ENCODE results near the gene MACROH2A2.

The MACROH2A2 gene

GRCh38 chr10:70124415-70124814 lies 71.8 kb downstream of the MACROH2A2 start:
- ATAC-seq, result no peak
- H3K27ac Mint-ChIP-seq, result no peak overlapping the region
- no peaks in the 10 kb centered on the region for H3K27me3 Mint-ChIP-seq
- H3K36me3 Mint-ChIP-seq, result peaks cover 15% of the 10 kb centered on the region
- peaks cover 9% of the 10 kb centered on the region for H3K4me1 Mint-ChIP-seq
- no peak overlapping the region for H3K4me3 Mint-ChIP-seq
- no peaks in the 10 kb centered on the region for H3K9me3 Mint-ChIP-seq

- Mint-ChIP-seq H3K36me3 (peaks cover 15% of the 10 kb centered on the region), H3K9me3 (no peaks in the 10 kb centered on the region), H3K27ac (no peak overlapping the region), H3K4me3 (no peak overlapping the region), H3K27me3 (no peaks in the 10 kb centered on the region), H3K4me1 (peaks cover 9% of the 10 kb centered on the region)
- ATAC-seq, result no peak
Measured at GRCh38 chr10:70124918-70125317, 72.3 kb downstream of the MACROH2A2 start.

DNA sequence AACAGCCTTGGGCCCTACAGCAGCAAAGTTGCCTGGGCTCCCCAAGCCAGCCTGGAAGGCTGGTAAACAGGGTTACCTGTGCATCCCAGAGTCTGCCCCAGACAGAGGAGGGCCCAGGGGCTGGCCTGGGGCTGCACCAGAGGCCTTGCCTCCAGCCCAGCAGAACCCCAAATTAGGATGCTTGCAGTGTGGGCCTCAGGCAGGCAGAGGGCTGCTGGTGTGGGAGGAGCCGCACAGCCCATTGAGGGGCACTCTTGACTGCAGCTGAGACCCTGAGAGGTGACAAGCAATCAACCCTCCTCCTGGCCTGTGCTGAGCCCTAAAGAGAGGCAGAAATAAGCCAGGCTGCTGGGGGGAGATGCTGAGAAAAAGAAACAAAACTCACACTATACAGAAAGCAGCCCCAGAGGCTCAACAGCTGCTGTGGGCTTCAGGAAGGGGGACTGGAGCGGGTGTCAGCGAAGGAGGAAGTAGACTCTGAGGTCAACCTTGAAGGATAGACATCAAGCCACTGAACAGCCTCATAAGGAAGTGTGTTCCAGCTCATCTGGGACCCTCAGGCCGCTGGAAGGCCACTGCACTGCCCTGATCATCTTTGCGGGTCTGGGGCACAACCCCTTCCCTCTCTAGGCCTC lies 73.4 kb downstream of the MACROH2A2 start:
- peaks cover 9% of the 10 kb centered on the region for H3K4me1 Mint-ChIP-seq
- peaks cover 10% of the 10 kb centered on the region for H3K36me3 Mint-ChIP-seq
- peak overlapping the region; percentile 35 for H3K27ac Mint-ChIP-seq
- no peak overlapping the region for H3K4me3 Mint-ChIP-seq
- peak; percentile 27 for ATAC-seq
- H3K27me3 Mint-ChIP-seq, result no peaks in the 10 kb centered on the region
- no peaks in the 10 kb centered on the region for H3K9me3 Mint-ChIP-seq

DNA sequence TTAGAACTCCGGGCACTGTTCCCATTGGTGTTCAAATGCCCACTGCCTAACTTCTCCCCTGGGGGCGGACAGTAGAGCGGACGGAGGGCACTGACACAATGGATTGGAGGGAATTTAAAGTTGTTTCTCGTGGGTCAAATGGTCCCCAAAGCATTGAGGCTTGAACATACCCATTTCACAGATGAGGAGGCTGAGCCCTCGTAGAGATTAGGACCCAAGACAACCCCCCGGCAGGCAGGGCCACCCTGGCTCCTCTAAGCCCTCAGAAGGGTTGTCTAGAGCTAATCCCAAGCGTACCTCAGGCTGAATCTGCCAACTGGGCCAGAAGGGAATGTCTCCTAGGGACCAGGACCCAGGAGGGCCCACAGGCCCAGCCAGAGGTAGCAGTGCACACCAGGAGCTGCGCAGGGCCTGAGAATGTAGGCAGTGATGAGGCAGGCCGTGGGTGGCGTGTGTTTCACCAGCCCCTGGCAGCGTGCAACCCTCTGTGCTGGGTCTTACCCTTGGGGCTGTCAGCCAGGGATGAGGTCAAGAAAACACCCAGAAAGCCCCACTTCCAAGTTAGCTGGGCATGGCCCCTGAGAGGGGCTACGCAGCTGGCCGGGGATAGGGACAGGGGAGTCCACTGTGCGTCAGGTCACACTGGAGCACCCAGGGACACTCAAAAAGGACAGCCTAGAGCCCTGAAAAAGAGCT lies 74.2 kb downstream of the MACROH2A2 start:
- no peak for ATAC-seq
- Mint-ChIP-seq H3K4me1 (peaks cover 15% of the 10 kb centered on the region), H3K27me3 (no peaks in the 10 kb centered on the region), H3K9me3 (no peaks in the 10 kb centered on the region), H3K36me3 (peaks cover 10% of the 10 kb centered on the region), H3K27ac (peak overlapping the region; percentile 35), H3K4me3 (no peak overlapping the region)

GRCh38 chr10:70130878-70131559 lies 78.4 kb downstream of the MACROH2A2 start:
- Mint-ChIP-seq H3K36me3 (peaks cover 15% of the 10 kb centered on the region), H3K27me3 (no peaks in the 10 kb centered on the region), H3K27ac (no peak overlapping the region), H3K4me1 (peaks cover 31% of the 10 kb centered on the region), H3K9me3 (no peaks in the 10 kb centered on the region), H3K4me3 (no peak overlapping the region)
- no peak for ATAC-seq

DNA sequence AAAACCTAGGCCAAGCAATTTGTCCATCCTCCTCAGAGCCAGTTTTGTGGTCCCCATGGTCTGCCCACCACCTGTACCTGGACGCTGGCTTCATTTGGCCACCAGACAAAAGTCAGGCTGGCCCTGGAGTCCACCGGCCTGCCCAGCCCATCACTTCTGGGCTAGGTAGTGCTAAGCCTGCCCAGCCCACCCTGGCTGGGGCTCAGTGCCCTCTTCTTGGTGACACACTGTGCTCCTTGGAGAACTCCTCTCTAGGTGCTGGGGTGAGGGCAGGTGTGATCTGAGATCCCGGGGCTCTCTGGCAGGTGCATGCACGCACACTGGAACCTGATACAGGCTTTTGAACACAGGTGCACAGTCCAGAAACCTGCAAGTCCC lies 78.9 kb downstream of the MACROH2A2 start:
- Mint-ChIP-seq H3K27me3 (no peaks in the 10 kb centered on the region), H3K4me1 (peaks cover 26% of the 10 kb centered on the region), H3K4me3 (peak overlapping the region; percentile 95), H3K36me3 (peaks cover 17% of the 10 kb centered on the region), H3K9me3 (no peaks in the 10 kb centered on the region), H3K27ac (no peak overlapping the region)
- ATAC-seq, result no peak

DNA sequence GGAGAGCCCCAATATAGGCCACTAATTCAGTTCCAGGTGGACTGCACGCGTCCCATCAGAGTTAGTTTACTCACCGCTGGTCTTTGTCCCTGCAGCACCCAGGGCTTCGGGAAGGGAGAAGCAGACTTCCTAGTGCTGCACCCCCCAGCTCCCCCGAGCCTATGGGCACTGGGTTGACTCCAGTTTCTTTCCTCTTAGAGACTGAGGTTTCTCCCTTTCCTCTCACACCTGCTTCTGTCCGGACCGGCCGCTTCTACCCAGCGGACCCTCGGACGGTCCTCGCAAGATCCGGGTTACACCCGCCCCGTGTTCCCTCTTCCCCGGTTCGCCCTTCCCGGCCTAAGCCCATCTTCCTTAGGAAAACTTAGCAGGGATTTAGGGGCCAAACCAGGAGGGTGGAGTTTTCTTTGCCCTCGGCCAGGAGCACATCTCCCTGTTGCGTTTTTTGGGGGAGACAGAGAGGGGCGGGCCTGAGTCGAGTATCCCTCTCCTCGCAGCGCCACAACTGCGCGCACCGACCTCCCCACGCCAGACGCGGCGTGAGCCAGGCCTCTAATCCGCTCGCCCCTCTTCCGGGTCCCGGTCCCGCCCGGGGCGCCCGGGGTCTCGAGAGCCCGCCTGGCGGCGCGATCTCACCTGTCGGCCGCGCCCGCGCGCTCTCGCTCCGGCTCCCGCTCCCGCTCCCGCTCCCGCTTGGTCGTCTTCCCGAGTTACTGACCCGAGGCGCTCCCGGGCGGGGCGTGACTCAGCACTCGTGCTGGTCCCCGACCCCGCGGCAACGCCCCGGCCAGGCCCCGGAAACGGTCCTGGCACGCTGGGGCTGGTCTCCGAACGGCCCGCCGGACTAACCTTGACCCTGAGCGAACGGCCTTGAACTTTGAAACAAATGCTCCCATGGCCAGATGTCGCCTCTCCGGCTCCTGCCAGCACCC lies 79.7 kb downstream of the MACROH2A2 start, which contains the start of gene AIFM2:
AIFM2 (minus strand) TSS at position 728 of the 932 bp plus-strand sequence. CDS start 8,741 bp downstream, outside the sequence.
- no peaks in the 10 kb centered on the region for H3K27me3 Mint-ChIP-seq
- H3K36me3 Mint-ChIP-seq, result peaks cover 24% of the 10 kb centered on the region
- peak within 1 kb of the TSS; percentile 95 for H3K4me3 Mint-ChIP-seq
- peaks cover 24% of the 10 kb centered on the region for H3K4me1 Mint-ChIP-seq
- H3K9me3 Mint-ChIP-seq, result no peaks in the 10 kb centered on the region
- peak; percentile 81 for ATAC-seq
- peak within 1 kb of the TSS; percentile 92 for H3K27ac Mint-ChIP-seq

DNA sequence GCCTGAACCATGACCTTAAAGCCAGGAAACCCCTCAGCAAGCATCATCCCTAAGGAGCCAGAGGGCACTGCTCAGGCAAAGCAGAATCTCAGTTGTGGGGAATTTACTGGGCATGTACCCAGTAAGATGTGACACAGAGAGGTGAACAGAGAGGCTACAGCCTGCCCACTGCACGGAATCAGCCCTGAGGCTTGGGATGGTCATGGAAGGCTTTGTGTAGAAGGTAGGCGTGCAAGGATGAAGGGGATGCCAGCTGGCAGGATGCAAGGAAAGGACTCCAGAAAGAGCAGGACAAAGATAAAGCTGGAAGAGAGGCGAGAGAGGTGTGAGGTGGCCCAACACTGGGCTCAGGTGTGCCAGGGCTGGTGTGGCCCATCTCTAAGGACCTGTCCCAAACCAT lies 82.4 kb downstream of the MACROH2A2 start:
- Mint-ChIP-seq H3K4me3 (no peak overlapping the region), H3K4me1 (peaks cover 24% of the 10 kb centered on the region), H3K36me3 (peaks cover 39% of the 10 kb centered on the region), H3K27ac (no peak overlapping the region), H3K27me3 (no peaks in the 10 kb centered on the region), H3K9me3 (no peaks in the 10 kb centered on the region)
- ATAC-seq, result no peak

- no peak overlapping the region for H3K4me3 Mint-ChIP-seq
- H3K36me3 Mint-ChIP-seq, result peaks cover 39% of the 10 kb centered on the region
- H3K9me3 Mint-ChIP-seq, result no peaks in the 10 kb centered on the region
- no peak overlapping the region for H3K27ac Mint-ChIP-seq
- peaks cover 24% of the 10 kb centered on the region for H3K4me1 Mint-ChIP-seq
- no peaks in the 10 kb centered on the region for H3K27me3 Mint-ChIP-seq
- no peak for ATAC-seq
Measured at GRCh38 chr10:70135684-70136083, 83.0 kb downstream of the MACROH2A2 start.

DNA sequence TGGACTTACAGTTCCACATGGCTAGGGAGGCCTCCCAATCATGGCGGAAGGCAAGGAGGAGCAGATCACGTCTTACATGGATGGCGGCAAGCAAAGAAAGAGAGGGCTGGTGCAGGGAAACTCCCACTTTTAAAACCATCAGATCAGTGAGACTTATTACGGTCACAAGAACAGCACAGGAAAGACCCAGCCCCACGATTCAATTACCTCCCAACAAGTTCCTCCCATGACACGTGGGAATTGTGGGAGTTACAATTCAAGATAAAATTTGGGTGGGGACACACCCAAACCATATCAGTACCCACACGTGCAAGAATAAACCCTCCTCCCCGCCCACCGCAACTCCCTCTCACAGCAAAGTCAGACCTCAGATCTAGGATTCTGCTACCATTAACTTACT lies 84.5 kb downstream of the MACROH2A2 start:
- no peak for ATAC-seq
- Mint-ChIP-seq H3K27me3 (no peaks in the 10 kb centered on the region), H3K9me3 (no peaks in the 10 kb centered on the region), H3K36me3 (peaks cover 39% of the 10 kb centered on the region), H3K4me1 (peaks cover 15% of the 10 kb centered on the region), H3K4me3 (no peak overlapping the region), H3K27ac (no peak overlapping the region)

- no peak for ATAC-seq
- Mint-ChIP-seq H3K27me3 (no peaks in the 10 kb centered on the region), H3K36me3 (peaks cover 33% of the 10 kb centered on the region), H3K27ac (no peak overlapping the region), H3K4me1 (peaks cover 11% of the 10 kb centered on the region), H3K9me3 (no peaks in the 10 kb centered on the region), H3K4me3 (no peak overlapping the region)
Measured at GRCh38 chr10:70137927-70138883, 85.6 kb downstream of the MACROH2A2 start.

DNA sequence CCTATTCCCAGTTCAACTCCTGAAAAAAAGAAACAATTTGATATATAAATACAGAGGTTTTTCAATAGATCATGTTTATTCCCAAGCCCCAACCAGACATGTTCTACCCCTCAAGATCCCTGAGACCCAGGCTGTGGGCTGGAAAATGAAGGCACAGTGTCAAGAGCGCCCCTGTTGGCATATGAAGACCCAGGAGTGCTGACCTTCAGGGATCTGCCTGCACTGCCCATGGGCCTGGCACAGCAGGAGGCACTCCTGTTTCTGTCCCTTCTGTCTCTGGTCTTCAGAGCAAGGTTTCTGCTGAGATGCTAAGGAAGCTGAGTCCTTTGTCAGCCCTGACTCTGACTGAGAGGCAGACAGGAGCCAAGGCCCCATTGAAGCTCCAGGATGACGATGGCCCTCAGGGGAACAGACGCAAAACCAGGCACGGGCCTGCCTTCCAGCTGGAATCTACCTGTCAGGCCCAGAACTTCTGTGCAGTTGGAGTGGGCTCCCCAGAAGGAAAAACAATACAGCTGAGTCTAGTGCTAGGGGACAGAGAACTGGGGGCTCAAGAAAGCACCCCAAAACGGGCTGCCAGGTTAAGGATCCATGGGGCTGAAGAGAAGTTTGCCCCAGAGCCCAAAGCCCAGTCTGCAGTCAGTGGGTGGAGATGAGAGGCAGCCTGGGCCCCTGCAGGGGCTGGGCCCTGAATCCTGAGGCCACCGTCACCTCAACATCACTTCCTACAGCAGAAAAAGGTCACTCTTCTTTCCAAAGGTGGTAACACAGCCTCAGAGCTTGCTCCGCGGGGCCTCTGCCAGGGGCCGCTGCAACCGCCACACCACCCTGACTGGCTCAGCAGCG lies 86.7 kb downstream of the MACROH2A2 start:
- no peak overlapping the region for H3K27ac Mint-ChIP-seq
- no peak for ATAC-seq
- no peaks in the 10 kb centered on the region for H3K27me3 Mint-ChIP-seq
- H3K4me1 Mint-ChIP-seq, result peaks cover 16% of the 10 kb centered on the region
- H3K4me3 Mint-ChIP-seq, result no peak overlapping the region
- peaks cover 29% of the 10 kb centered on the region for H3K36me3 Mint-ChIP-seq
- no peaks in the 10 kb centered on the region for H3K9me3 Mint-ChIP-seq

GRCh38 chr10:70139997-70140250 lies 87.3 kb downstream of the MACROH2A2 start:
- Mint-ChIP-seq H3K9me3 (no peaks in the 10 kb centered on the region), H3K36me3 (peaks cover 29% of the 10 kb centered on the region), H3K27ac (no peak overlapping the region), H3K4me1 (peaks cover 22% of the 10 kb centered on the region), H3K4me3 (no peak overlapping the region), H3K27me3 (no peaks in the 10 kb centered on the region)
- ATAC-seq, result no peak
